ENCODE measurements around the gene SHC3.

SHC3 gene

DNA sequence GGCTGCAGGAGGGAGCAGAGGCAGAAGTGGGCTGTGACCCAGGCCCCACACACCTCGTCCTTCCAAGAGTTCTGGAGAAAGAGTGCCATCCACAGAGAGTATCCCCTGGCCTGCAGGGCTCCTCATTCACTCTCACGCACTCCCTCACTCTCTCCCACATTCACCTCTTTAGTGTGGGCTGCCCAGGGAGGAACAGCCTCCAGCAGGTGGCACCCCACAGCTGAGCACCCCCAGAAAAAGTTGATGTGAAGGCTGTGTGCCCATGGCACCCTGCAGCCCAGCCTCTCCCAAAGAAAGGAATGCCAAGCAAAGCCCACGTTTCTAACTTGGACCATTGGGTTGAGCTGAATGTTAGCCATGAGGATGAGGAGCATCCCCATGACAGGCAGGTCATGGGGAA, 4.5 kb upstream of the SHC3 start:
- Histone ChIP-seq H3K27me3 (peaks cover 77% of the 10 kb centered on the region), H3K4me1 (ENCODE audit: control insufficient read depth in 1 of 2, insufficient read depth in 1 of 2, low read depth in 1 of 2, low read length in 1 of 2) (no peaks in the 10 kb centered on the region), H3K4me3 (ENCODE audit: low read depth in 1 of 2, low read length in 1 of 2) (no peak overlapping the region), H3K9me3 (no peaks in the 10 kb centered on the region), H3K36me3 (no peaks in the 10 kb centered on the region), H3K27ac (no peak overlapping the region)
- TF ChIP-seq, protein P1, sequence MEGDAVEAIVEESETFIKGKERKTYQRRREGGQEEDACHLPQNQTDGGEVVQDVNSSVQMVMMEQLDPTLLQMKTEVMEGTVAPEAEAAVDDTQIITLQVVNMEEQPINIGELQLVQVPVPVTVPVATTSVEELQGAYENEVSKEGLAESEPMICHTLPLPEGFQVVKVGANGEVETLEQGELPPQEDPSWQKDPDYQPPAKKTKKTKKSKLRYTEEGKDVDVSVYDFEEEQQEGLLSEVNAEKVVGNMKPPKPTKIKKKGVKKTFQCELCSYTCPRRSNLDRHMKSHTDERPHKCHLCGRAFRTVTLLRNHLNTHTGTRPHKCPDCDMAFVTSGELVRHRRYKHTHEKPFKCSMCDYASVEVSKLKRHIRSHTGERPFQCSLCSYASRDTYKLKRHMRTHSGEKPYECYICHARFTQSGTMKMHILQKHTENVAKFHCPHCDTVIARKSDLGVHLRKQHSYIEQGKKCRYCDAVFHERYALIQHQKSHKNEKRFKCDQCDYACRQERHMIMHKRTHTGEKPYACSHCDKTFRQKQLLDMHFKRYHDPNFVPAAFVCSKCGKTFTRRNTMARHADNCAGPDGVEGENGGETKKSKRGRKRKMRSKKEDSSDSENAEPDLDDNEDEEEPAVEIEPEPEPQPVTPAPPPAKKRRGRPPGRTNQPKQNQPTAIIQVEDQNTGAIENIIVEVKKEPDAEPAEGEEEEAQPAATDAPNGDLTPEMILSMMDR (IDR thresholded peaks at IDR 0.05) = no peak

DNA sequence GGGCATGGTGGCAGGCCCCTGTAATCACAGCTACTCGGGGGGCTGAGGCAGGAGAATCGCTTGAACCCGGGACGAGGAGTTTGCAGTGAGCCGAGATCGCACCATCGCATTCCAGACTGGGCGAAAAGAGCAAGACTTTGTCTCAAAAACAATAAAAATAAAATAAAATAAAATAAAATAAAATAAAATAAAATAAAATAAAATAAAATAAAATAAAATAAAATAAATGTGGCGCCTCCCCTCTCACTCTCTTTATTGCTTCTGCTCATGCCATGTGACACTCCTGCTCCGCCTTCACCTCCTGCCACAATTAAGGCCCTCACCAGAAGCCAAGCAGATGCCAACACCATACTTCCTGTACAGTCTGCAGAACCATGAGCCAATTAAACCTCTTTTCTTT, 3.8 kb upstream of the SHC3 start:
- Histone ChIP-seq H3K9me3 (no peaks in the 10 kb centered on the region), H3K4me3 (ENCODE audit: low read depth in 1 of 2, low read length in 1 of 2) (no peak overlapping the region), H3K36me3 (no peaks in the 10 kb centered on the region), H3K27ac (no peak overlapping the region), H3K4me1 (ENCODE audit: control insufficient read depth in 1 of 2, insufficient read depth in 1 of 2, low read depth in 1 of 2, low read length in 1 of 2) (no peaks in the 10 kb centered on the region), H3K27me3 (peaks cover 81% of the 10 kb centered on the region)
- TF ChIP-seq, protein P1 (IDR thresholded peaks at IDR 0.05) = no peak

GRCh38 chr9:89179895-89180734, 1.5 kb upstream of the SHC3 start:
- Histone ChIP-seq H3K36me3 (no peaks in the 10 kb centered on the region), H3K4me3 (ENCODE audit: low read depth in 1 of 2, low read length in 1 of 2) (no peak overlapping the region), H3K4me1 (ENCODE audit: control insufficient read depth in 1 of 2, insufficient read depth in 1 of 2, low read depth in 1 of 2, low read length in 1 of 2) (no peaks in the 10 kb centered on the region), H3K9me3 (no peaks in the 10 kb centered on the region), H3K27ac (no peak overlapping the region), H3K27me3 (peaks cover 83% of the 10 kb centered on the region)
- TF ChIP-seq, protein P1 (IDR thresholded peaks at IDR 0.05) = no peak

- Histone ChIP-seq H3K4me1 (ENCODE audit: control insufficient read depth in 1 of 2, insufficient read depth in 1 of 2, low read depth in 1 of 2, low read length in 1 of 2) (no peaks in the 10 kb centered on the region), H3K36me3 (no peaks in the 10 kb centered on the region), H3K9me3 (no peaks in the 10 kb centered on the region), H3K4me3 (ENCODE audit: low read depth in 1 of 2, low read length in 1 of 2) (no peak overlapping the region), H3K27me3 (peaks cover 84% of the 10 kb centered on the region), H3K27ac (no peak overlapping the region)
- TF ChIP-seq, protein P1 (IDR thresholded peaks at IDR 0.05) = no peak
Measured at GRCh38 chr9:89179540-89179894, 899 bp upstream of the SHC3 start.

- TF ChIP-seq, protein P1 (IDR thresholded peaks at IDR 0.05) = no peak
- H3K27ac ChIP-seq = no peak overlapping the region
- H3K4me1 ChIP-seq (ENCODE audit: control insufficient read depth in 1 of 2, insufficient read depth in 1 of 2, low read depth in 1 of 2, low read length in 1 of 2) = no peaks in the 10 kb centered on the region
- no peaks in the 10 kb centered on the region for H3K9me3 ChIP-seq
- H3K36me3 ChIP-seq = no peaks in the 10 kb centered on the region
- peaks cover 90% of the 10 kb centered on the region for H3K27me3 ChIP-seq
- no peak overlapping the region for H3K4me3 ChIP-seq (ENCODE audit: low read depth in 1 of 2, low read length in 1 of 2)
Measured at GRCh38 chr9:89178830-89179539, 367 bp upstream of the SHC3 start.

Measured in neutrophil (primary cell).